ENCODE results near the gene KRT6B.

- no peak for TF ChIP-seq EZH2 (IDR thresholded peaks at IDR 0.05; ENCODE audit: borderline replicate concordance, insufficient read depth, low read length, poor library complexity, severe bottlenecking)
- TF ChIP-seq POLR2AphosphoS5 (IDR thresholded peaks at IDR 0.05) = no peak
- TF ChIP-seq, protein P1, sequence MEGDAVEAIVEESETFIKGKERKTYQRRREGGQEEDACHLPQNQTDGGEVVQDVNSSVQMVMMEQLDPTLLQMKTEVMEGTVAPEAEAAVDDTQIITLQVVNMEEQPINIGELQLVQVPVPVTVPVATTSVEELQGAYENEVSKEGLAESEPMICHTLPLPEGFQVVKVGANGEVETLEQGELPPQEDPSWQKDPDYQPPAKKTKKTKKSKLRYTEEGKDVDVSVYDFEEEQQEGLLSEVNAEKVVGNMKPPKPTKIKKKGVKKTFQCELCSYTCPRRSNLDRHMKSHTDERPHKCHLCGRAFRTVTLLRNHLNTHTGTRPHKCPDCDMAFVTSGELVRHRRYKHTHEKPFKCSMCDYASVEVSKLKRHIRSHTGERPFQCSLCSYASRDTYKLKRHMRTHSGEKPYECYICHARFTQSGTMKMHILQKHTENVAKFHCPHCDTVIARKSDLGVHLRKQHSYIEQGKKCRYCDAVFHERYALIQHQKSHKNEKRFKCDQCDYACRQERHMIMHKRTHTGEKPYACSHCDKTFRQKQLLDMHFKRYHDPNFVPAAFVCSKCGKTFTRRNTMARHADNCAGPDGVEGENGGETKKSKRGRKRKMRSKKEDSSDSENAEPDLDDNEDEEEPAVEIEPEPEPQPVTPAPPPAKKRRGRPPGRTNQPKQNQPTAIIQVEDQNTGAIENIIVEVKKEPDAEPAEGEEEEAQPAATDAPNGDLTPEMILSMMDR (IDR thresholded peaks at IDR 0.05; ENCODE audit: poor library complexity, severe bottlenecking) = no peak
- TF ChIP-seq RAD21 (conservative IDR thresholded peaks at IDR 0.05) = no peak
- TF ChIP-seq TAF1 (IDR thresholded peaks at IDR 0.05; ENCODE audit: low read depth) = no peak
- TF ChIP-seq EP300 (conservative IDR thresholded peaks at IDR 0.05; ENCODE audit: poor library complexity, severe bottlenecking) = no peak
These were observed 14.4 kb downstream of the KRT6B start for GRCh38 chr12:52437508-52437907.
